Keratinocyte (primary cell): ENCODE data around the gene DAPK1.

Source experiments
- EZH2 ChIP-seq: IDR thresholded peaks from one replicate; pipeline ENCODE4 v1.6.1; 2012; ENCODE audit warnings: inconsistent platforms, mild to moderate bottlenecking, low read length, moderate library complexity
- TF ChIP-seq, protein P1 (sequence below), 3 experiments: IDR thresholded peaks in 1 of 3; conservative IDR thresholded peaks in 1 of 3; optimal IDR thresholded peaks in 1 of 3; 2 replicates in 2 of 3; 3 replicates in 1 of 3; pipeline versions ENCODE3 to v1.5.1; 2011; ENCODE audit warnings: low read length in 3 of 3, mild to moderate bottlenecking in 3 of 3, moderate library complexity in 2 of 3, control low read depth in 1 of 3, inconsistent platforms in 1 of 3; ENCODE audit not compliant: insufficient read depth in 2 of 3; ENCODE audit errors: extremely low read depth in 1 of 3

DNA sequence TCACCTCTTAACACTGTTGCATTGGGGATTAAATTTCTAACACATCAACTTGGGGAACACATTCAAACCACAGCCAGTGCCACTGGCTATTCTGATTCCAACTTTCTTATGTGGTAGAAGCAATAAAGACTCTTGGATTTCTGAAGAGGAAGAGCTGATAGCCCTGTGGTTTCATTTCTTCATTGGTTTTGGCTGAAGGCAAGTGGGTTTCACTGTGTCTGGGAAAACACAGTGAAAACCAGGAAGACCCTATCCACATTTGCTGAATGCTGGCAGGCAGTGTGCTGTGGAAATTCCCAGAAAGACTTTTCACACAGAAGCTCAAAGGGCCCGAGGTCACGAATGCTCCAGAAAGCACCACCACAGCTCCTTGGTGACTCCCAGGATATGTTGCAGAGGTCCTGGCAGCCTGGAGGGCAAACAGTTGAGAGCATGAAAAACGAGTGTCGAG lies 67.1 kb downstream of the DAPK1 start:
- TF ChIP-seq EZH2: no peak
- TF ChIP-seq, protein P1, sequence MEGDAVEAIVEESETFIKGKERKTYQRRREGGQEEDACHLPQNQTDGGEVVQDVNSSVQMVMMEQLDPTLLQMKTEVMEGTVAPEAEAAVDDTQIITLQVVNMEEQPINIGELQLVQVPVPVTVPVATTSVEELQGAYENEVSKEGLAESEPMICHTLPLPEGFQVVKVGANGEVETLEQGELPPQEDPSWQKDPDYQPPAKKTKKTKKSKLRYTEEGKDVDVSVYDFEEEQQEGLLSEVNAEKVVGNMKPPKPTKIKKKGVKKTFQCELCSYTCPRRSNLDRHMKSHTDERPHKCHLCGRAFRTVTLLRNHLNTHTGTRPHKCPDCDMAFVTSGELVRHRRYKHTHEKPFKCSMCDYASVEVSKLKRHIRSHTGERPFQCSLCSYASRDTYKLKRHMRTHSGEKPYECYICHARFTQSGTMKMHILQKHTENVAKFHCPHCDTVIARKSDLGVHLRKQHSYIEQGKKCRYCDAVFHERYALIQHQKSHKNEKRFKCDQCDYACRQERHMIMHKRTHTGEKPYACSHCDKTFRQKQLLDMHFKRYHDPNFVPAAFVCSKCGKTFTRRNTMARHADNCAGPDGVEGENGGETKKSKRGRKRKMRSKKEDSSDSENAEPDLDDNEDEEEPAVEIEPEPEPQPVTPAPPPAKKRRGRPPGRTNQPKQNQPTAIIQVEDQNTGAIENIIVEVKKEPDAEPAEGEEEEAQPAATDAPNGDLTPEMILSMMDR (optimal IDR thresholded peaks at IDR 0.05 in 1 of 3, IDR thresholded peaks at IDR 0.05 in 1 of 3, conservative IDR thresholded peaks at IDR 0.05 in 1 of 3; ENCODE audit: extremely low read depth in 1 of 3, insufficient read depth in 2 of 3, low read length in 3 of 3): no peak
